HG03342 (cell line): ENCODE results near the gene JARID2.
"Not testable (repeated sequence)": the region's sequence is repeated elsewhere in the genome, so short reads cannot be mapped to it uniquely, and the experiment has no call there.

Experiments
- ATAC-seq: cut with Tn5 transposase; IDR thresholded peaks from one replicate; pipeline ENCODE4 v1.9.1; 2021; ENCODE audit warnings: mild to moderate bottlenecking, moderate library complexity; ENCODE audit not compliant: unreplicated experiment

Gene JARID2

DNA sequence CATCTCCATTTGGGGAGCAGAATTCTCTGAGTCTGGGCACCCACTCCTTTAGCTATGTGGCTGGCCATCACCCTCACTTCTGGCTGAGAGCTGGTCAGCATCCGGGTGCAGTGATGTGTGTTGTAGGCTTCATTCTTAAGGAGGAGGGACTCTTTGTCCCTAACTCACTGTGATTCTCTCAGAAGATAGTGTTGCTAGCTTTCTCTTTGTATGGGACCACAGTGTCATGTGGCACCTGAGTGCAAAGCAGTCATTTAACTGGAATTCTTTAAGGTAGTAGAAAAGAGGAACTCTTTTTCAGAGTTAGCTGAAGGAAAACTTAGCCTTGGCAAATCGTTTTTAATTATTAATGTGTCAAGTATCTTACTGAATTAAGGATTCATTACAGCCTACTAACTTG, 165.9 kb downstream of the JARID2 start:
- ATAC-seq: no peak

DNA sequence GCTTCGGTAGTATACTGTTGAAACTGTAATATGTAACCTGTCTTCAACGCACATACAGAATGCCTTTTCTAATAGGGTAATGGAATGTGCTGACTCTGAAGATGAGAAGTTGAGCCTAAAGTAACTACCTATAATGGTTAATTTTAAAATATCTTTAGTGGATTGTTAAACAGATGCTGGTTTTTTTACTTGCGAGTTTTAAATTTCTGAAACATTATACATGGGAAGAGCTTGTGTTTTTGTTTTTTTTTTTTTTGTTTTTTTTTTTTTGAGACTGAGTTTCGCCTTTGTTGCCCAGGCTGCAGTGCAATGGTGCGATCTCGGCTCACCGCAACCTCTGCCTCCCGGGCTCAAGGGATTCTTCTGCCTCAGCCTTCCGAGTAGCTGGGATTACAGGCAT, 166.9 kb downstream of the JARID2 start:
- no peak for ATAC-seq

DNA sequence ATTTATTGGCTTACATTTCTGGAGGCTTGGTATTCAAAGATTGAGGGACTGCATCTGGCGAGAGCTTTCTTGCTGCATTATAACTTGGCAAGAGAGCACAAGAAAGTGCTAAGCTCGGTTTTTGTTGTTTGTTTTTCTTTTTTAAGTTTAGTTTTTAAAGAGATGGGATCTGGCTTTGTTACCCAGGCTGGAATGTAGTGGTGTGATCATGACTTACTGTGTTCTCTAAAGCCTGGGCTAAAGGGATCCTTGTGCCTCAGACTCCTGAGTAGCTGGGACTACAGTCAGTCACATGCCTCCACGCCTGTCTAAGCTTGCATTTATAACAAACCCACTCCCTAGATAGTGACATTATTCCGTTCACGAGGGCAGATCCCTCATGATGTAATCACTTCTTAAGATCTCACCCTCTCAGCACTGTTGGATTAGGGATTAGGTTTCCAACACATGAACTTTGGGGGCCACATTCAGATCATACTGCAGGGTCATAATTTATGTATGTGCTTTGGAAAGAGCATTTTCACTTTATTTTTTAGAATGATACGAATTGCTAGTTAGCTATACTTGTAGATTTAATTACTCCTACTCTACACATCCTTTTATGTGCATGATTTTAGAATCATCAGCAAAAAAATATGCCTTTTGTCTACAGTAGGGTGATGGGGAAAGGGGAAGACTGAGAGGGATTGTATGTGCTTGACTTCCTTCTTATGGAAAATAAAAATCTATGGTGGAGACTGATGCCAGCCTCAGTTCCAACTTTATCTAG, 167.8 kb downstream of the JARID2 start:
- no peak for ATAC-seq

DNA sequence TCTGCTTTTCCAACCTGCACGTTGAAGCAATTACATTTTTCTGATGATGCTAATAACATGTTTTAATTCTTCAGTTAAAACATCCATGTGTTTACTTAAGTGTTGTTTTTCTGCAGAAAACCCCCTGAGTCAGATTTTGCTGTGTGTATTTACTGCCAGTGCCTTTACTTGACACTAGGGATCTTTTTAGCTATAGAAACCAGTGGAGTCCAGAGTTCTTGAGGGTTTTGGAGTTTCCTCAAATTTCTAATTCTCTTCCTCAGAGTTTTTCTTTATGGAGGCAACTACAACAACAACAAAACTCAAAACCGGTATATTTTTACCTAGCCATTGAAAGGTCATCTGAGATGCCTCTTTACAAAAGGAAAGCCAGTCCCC, 168.4 kb downstream of the JARID2 start:
- ATAC-seq: no peak

DNA sequence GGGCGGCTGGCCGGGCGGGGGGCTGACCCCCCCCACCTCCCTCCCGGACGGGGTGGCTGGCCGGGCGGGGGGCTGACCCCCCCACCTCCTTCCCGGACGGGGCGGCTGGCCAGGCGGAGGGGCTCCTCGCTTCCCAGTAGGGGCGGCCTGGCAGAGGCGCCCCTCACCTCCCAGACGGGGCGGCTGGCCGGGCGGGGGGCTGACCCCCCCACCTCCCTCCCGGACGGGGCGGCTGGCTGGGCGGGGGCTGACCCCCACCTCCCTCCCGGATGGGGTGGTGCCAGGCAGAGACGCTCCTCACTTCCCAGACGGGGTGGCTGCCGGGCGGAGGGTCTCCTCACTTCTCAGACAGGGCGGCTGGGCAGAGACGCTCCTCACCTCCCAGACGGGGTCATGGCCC, 169.8 kb downstream of the JARID2 start:
- ATAC-seq: not testable (repeated sequence)

DNA sequence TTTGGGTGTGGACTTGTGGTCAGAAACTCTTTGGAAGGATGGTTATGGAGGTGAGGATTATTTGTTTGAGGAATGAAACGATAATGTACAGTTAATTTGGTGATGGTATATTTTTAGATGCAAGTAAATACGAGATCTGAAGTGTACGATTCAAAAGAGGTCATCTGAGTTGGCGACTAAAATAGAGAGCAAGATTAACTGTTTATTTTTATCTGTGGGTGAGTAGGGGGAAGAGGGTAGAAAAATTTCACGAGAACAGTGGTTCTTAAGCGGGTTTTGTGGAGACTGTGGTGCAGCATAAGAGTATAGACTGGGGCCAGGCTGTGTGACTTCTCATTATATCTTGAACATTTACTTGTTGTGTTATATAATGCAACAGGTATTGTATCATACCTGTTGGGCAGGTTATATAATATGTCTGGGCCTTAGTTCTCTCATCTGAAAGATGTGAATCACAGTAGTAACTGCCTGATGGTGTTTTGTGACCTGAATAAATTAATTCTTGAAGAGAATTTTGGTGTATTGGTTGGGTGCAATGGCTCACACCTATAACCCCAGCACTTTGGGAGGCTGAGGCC, 171.2 kb downstream of the JARID2 start:
- ATAC-seq: no peak

DNA sequence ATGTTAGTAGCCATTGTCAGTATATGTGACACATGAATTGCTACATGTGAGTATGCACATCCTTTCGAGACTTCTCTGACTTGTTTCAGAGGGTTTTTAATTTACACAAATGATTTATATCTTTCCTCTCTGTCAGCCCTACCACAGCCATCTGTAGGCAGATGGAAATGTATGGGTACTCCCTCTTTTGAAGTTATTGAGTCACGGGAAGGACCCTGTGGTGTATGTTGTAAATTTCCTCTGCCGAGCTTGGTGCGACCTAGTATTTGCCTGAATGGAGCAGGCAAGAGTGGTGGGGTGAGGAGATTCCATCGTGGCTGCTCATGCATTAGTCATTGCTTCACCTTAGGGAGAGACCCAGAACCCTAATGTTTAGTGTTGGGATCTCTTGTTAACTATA, 171.9 kb downstream of the JARID2 start:
- ATAC-seq: no peak

DNA sequence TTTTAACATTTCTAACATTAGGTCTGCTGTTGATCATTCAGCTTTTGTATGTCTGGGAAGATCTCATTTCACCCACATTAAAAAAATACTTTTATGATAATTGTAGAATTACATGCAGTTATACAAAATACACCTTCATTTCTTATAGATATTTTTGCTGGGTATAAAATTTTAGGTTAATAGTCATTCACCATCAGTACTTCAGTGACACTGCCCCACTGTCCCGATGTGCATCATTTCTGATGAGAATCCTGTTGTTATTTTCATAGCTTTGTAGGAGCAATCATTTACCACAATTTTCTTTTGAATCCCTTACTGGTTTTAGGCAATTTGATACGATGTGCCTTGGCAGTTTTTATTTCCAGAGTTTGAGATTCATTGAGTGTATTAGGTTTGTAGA, 173.6 kb downstream of the JARID2 start:
- ATAC-seq: no peak

DNA sequence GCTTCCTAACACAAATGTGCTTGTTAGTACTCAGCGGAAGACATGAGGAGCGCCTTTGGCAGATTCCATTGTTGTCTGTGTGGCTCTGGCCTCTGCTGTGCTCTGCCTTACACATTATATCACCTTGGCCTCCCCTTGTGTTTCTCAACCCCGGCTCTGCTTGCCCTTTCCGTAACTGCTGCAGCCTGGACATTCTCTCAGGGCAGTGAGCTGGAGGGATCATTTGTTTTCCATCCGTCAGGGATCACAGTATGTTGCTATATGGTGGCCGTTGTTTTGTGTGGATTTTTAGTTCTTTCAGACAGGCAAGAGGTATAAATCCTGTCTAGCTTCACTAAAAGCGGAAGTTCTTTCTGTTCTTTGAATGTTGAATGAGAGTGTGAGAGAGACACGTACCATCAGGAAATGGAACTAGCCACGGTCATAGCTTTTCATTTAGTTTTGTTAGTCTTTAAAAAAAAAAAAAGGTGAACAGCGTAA, 175.1 kb downstream of the JARID2 start:
- peak; percentile 87 for ATAC-seq

DNA sequence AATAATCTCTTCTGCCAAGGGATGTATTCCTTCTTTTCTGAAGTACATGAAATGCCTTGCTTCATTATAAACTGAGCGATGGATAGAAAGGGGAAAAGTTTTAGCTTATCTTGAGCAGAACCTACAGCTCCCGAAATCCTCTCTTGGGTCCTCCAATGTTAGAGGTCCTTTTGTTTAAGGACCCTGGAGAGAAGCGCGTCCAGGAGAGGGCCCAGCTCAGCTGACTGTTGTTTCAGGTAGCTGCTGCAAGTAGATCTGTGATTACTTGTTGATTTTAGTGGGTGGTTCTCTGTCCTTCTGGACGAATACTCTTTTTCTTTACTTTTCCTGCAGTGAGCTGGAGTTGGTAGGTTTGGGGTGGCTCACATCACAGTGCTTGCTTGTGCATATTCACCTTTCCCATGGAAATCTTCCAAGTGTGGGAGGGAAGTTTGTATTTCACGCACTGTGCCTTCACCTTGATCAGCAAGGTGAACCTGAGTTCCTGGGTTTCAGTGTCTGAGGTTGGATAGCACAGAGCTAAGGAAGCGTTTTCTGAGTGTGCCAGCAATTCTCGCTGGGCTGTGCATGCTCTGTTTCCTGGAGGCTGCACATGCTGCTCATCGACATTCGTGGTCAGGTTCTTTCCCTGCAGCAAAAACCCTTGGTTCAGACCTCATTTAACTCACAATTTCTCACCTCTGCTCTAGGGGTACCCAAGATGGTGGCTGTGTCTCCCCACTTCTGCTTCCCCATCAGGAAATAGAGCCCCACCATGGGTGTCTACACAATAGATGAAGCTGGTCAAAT, 176.3 kb downstream of the JARID2 start:
- no peak for ATAC-seq

DNA sequence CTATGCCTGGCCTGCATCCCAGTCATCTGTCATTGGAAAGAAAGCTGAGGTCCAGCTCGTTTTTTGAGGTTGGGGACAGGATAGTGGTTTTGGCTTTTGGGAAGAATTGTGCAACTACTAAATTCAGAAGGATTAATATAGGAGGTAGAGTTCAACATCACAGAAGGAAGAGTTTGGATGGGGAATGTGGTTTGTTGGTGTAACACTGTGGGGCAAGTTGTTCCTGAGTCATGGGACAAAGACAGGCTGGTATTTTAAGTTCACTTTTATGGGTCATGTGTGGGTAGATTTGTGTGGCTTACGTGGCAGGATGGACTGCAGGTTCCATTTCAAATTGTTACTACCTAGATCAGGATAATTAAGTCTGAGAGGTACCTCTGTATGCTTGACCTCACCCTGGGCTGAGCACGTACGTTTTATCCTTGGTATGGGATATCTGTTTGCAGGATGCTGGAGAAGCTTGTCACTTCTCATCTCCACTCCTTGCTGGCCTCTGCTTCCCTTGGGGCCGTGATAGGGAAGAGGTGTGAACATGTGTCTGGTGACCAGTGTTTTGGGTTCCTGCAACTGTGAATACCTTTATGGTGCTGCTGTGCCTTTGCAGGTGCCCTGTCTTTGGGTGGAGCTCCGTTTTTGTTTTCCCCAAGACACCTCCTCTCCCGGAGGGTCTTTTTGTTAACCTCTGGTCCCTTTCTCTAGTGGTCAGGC, 177.6 kb downstream of the JARID2 start:
- no peak for ATAC-seq

DNA sequence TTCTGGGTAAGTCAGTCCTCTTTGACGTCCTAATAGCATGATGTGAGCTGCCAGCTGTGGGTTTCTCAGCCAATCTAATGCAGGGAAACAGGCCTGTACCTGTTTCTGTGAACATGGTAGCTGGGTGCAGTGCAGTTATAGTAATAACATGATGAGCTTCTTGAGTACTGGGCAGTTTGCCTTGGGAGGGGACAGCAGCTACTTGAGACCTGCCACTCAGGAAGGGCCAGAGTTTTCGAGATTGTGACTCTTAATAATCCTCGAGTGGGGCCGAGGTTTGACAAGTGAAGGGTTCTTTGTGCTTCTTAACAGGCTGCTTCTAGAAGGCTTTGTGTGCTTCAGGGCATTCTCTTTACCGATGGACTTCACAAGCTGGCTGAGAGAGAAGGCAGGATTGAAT, 180.1 kb downstream of the JARID2 start:
- no peak for ATAC-seq

DNA sequence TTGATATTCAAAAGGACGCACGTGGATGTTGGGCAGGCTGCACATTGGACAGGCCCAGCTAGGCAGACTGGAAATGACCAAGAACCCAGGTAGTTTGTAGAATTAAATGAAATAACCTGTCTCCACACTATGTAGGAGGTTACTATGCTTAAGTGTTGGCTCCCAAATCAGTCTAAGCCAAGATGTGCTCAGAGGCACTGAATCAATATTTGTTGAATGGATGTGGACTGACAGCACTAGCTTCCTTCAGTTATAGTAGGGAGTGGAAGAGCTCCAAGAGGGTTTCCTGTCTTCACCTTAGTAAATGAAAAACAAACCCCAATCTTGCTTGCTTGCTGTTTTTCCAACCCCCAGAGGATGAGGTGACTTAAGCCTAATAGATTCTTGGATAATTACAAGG, 180.5 kb downstream of the JARID2 start:
- no peak for ATAC-seq

DNA sequence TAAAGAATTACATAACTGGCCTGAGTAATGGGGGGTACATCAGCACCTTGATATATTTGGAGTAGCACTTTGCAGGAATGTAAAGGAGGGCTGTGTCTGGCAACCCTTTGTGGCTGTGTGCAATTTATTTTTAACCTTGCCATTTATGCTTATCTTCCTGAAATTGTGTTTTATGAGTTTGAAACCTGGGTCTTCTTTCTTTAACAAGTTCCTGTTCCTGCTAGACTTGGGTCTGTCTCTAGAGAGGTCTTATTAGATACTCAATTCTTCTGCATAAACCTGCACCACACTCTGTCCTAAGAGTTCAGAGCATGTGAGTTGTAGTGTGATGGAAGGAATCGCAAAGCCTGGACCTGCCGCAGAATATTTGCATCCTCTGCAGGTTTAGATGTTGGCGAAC, 181.0 kb downstream of the JARID2 start:
- ATAC-seq: no peak

DNA sequence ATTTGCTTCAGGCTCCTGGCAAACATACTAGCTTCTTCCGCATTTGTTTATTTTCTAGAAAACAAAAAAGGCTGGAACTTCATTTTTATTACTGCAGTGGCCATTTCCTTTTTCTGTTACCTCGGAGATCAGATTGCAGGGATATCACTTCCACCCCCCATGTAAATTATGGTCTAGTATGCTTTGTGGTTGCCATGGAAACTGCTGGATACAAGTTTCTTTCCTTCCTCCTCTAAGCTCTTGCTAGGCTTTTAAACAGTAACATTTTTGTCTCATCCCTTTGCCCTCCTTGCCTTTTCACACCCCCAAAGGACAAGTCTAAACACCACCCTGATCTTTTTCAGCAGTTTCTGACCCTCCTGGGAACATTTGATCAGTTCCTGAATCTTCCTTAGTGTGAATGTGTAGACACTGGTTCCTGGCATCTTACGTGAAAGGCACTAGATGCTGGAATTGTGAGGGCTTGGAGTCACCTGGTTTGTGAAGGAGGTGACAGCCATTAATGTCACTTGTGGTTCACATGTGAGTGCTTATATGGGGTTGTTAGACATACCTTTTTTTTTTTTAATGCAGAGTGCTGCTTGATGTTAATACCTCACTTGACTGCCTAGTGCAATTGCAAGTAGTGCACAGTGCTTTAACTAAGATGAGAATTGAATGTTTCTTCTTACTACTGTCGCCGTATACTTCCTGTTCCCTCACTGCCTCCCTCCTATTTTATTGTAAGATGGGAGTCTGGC, 181.6 kb downstream of the JARID2 start:
- no peak for ATAC-seq

DNA sequence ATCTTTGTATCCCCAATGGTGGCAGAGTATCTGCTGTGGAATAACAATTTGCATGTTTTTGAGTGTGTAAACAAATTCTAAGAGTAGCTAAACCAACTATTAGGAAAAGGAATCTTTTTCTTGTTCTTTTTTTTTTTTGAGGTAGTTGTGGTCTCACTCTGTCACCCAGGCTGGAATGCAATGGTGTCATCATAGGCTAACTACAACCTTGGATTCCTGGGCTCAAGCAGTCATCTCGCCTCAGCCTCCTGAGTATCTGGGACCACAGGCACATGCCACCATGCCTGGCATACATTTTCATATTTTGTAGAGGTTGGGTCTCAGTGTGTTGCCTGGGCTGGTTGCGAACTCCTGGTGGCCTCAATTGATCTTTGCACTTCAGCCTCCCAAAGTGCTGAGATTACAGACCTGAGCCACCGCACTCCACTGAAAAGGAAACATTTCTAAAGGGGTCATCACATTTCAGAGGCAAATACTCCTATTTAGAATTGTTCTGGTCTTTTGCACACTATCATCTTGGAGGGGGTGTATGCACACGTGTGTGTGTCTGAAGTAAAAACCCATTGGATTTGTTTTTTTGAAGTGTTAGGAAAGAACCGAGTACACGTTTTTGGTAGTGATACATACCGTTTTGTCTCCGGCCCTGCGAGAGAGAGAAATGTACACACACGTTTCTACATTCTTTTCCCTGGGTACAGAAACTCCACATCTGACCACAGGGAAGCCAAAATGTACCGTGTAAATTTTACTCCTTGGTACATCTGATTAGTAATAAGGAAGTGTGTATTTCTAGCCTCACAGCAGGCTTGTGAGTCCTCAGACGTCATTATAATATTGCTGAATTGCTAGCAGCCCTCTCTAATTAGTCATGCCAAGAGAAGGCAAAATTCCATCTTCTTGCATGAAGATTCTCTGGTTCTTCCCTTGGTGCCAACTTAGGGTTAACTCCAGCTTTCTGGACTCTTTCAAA, 183.6 kb downstream of the JARID2 start:
- no peak for ATAC-seq

DNA sequence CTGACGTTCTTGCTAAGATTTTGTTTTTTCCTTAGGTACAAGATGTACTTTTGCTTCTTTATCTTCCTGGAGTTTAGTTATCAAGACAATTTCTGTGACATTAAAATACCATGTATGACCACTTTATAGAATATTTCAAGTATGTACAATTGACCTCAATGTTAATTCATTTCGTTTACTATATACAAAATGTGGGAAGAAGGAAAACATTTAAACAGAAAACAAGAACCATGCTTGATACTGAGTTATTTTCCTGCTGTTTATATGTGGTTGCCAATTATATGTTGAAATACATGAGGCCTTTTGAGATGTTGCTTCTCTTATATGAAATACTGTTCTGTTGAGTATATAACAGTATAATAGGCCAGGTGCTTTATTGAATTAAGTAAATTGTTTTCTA, 184.3 kb downstream of the JARID2 start:
- no peak for ATAC-seq

DNA sequence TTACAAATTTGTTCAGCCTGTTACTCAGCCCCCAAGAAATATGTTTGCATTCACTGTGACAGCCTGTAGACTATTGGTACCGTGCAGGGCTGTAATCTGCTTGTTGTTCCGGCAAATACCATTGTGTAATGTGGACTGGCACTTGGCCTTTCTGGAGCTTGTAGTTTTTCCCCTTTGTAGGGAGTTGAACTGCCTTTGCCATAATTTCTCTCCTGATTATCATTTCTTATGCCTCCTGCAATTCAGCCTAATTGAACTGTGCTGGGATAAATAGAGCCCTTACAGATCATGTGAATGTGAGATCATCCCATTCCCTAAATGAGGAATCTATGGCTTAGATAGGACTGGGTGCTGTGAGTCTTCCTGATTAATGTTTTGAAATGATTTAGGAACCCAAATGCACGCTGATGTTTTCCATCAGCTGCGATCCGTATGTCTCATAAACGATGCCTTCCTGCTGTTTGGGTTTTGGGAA, 185.1 kb downstream of the JARID2 start:
- no peak for ATAC-seq

DNA sequence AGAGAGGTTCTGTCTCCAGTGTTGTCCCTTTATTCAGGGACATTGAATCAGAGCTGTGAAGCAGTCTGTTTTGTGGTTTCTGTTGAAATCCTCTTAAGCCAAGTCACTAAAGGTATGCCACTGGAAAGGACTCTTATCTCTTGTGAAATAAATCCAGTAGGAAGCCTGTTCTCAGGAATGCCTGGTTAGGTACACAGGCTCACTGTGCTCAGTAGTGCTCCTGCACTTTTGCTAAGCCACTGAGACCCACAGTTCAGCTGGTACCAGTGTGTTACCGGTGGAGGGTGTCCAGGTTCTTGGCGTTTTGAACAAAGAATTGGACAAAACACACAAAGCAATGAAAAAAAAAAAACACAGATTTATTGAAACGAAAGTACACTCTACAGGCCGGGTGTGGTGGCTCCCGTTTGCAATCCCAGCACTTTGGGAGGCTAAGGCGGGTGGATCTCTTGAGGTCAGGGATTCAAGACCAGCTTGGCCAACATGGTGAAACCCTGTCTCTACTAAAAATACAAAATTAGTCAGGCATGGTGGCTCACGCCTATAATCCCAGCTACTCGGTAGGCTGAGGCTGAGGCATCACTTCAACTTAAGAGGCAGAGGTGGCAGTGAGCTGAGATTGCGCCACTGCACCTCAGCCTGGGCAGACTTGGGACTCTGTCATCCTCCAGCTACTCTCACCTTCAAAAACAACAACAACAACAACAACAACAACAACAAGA, 186.1 kb downstream of the JARID2 start:
- no peak for ATAC-seq
